OCI-LY3 (cell line): ENCODE measurements around the gene CORO6.

ENCODE experiments used
- EZH2phosphoT487 ChIP-seq: fragments of 200-600 bp; shearing (Covaris generic); IDR thresholded peaks from 2 replicates; pipeline ENCODE4 v1.6.1; 2018; ENCODE audit warnings: antibody characterized with exemption, mixed run types, low read depth
- TF ChIP-seq, protein P1 (sequence below): fragments of 200-600, 300-600 bp; sonication (generic); IDR thresholded peaks from 2 replicates; pipeline ENCODE4 v1.5.1; 2014; ENCODE audit warnings: antibody characterized with exemption, low read length, low read depth

DNA sequence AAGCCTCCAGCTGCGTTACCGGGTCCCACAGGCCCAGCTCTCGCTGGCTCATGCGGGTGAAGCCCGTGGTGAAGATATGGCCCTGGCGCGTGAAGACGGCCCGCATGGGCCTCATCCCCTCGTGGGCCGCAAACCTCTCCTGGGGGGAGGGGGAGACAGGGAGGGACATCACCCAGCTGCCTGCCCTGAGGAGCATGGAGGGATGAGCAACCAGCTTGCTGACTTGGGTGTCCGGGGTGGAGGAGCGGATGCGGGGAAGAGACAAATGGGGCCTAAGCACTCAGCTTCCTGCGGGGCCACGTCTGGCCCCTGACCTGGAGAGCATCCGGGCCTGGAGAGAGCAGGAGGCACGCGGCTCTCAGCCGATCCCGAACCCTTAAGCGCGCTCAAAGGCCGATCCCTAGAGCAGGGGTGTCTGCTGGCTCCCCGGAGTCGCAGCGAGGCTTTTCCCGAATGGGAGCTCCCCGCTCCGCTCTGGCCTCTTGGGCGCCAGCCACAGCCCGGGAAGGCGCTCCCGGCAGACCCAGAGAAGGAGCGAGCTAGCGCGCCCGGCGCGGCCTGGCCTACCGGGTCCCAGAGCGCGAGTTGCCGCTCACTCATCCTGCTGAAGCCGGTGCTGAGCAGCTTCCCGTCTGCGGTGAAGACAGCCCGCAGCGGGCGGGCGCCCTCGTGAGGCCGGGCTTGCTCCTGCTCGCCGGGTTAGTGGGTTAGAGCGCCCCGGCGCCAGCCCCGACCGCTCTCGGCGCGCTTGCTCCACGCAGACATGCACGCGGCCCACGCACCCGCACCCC is 5.0 kb downstream of the CORO6 start:
- TF ChIP-seq, protein P1, sequence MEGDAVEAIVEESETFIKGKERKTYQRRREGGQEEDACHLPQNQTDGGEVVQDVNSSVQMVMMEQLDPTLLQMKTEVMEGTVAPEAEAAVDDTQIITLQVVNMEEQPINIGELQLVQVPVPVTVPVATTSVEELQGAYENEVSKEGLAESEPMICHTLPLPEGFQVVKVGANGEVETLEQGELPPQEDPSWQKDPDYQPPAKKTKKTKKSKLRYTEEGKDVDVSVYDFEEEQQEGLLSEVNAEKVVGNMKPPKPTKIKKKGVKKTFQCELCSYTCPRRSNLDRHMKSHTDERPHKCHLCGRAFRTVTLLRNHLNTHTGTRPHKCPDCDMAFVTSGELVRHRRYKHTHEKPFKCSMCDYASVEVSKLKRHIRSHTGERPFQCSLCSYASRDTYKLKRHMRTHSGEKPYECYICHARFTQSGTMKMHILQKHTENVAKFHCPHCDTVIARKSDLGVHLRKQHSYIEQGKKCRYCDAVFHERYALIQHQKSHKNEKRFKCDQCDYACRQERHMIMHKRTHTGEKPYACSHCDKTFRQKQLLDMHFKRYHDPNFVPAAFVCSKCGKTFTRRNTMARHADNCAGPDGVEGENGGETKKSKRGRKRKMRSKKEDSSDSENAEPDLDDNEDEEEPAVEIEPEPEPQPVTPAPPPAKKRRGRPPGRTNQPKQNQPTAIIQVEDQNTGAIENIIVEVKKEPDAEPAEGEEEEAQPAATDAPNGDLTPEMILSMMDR, result peak; percentile 83
- TF ChIP-seq EZH2phosphoT487, result no peak
